Measurements from ENCODE around the gene PINK1. TPM values are rescaled to one million over a fixed set of nuclear protein-coding genes. Genes with fewer than 3 reads are reported as not detected.

Gene PINK1
- total and polyA plus RNA-seq, 2 experiments from 2014 or later, result 73.2 to 96.4 TPM

DNA sequence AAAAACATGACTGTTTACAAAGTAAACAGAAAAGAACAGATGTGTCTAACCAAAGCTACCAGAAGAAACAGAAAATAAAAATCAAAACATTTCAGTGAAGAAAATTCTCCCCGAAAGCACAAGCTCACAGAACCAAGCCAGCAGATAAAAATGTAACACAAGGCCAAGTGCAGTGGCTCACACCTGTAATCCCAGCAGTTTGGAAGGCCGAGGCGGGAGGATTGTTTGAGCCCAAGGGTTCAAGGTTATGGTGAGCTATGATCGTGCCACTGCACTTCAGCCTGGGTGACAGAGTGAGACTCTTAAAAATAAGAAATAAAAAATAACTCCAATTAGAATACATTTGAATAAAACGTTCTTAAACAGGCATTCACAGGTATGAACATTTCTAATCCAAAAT, 47.0 kb downstream of the PINK1 start:
- H2AFZ ChIP-seq, result no peak overlapping the region
- 81% methylated on average over 5 of the region's 5 CpGs for WGBS (ENCODE audit: low lambda C conversion rate, missing lambda C conversion rate)

DNA sequence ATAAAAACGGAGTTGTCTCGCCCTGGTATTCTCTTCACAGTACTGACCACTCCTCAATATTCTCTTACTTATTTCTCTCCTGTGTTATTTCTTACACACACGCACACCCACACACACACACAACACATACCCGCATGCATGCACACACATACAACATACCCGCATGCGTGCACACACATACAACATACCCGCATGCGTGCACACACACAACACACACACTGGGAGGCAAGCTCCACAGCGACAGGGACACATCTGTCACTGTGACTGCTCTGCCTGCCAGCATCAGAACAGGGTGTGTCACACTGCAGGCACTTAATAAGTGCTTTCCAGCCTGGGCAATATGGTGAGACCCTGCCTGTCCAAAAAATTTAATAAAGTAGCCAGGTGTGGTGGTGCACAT, 48.7 kb downstream of the PINK1 start:
- H2AFZ ChIP-seq, result no peak overlapping the region
- 95% methylated on average over 9 of the region's 9 CpGs for WGBS (ENCODE audit: low lambda C conversion rate, missing lambda C conversion rate)
- no peaks in the 10 kb centered on the region for H3K27me3 ChIP-seq
- DNase-seq (ENCODE audit: low spot score), result no peak
- H3K4me2 ChIP-seq, result no peak overlapping the region
- no peaks in the 10 kb centered on the region for H4K20me1 ChIP-seq (ENCODE audit: insufficient read depth, poor library complexity, severe bottlenecking)
- no peaks in the 10 kb centered on the region for H3K9me2 ChIP-seq (replicated peaks; ENCODE audit: insufficient read depth)
- H3K9me3 ChIP-seq (ENCODE audit: low read depth), result no peaks in the 10 kb centered on the region
- H3K36me3 ChIP-seq (replicated peaks; ENCODE audit: insufficient read depth, low read depth), result no peaks in the 10 kb centered on the region
- H3K79me2 ChIP-seq, result no peaks in the 10 kb centered on the region
- H3K4me1 ChIP-seq (ENCODE audit: insufficient read depth), result no peaks in the 10 kb centered on the region
- no peak overlapping the region for H3K27ac ChIP-seq
- TF ChIP-seq EZH2 (IDR thresholded peaks at IDR 0.05; ENCODE audit: borderline replicate concordance) (no peak), EZH2phosphoT487 (IDR thresholded peaks at IDR 0.05; ENCODE audit: low read depth, severe bottlenecking, unreplicated experiment) (no peak)
- TF ChIP-seq, protein P1, sequence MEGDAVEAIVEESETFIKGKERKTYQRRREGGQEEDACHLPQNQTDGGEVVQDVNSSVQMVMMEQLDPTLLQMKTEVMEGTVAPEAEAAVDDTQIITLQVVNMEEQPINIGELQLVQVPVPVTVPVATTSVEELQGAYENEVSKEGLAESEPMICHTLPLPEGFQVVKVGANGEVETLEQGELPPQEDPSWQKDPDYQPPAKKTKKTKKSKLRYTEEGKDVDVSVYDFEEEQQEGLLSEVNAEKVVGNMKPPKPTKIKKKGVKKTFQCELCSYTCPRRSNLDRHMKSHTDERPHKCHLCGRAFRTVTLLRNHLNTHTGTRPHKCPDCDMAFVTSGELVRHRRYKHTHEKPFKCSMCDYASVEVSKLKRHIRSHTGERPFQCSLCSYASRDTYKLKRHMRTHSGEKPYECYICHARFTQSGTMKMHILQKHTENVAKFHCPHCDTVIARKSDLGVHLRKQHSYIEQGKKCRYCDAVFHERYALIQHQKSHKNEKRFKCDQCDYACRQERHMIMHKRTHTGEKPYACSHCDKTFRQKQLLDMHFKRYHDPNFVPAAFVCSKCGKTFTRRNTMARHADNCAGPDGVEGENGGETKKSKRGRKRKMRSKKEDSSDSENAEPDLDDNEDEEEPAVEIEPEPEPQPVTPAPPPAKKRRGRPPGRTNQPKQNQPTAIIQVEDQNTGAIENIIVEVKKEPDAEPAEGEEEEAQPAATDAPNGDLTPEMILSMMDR (IDR thresholded peaks at IDR 0.05; ENCODE audit: poor library complexity), result no peak
- H3K4me3 ChIP-seq, result no peak overlapping the region

More for the DNA sequence above, 47.0 kb downstream of the PINK1 start:
- no peaks in the 10 kb centered on the region for H3K79me2 ChIP-seq
- H3K27me3 ChIP-seq, result no peaks in the 10 kb centered on the region
- no peaks in the 10 kb centered on the region for H3K9me3 ChIP-seq (ENCODE audit: low read depth)
- H3K27ac ChIP-seq, result no peak overlapping the region
- H3K4me2 ChIP-seq, result no peak overlapping the region
- H4K20me1 ChIP-seq (ENCODE audit: insufficient read depth, poor library complexity, severe bottlenecking), result no peaks in the 10 kb centered on the region
- no peaks in the 10 kb centered on the region for H3K9me2 ChIP-seq (replicated peaks; ENCODE audit: insufficient read depth)
- H3K36me3 ChIP-seq (replicated peaks; ENCODE audit: insufficient read depth, low read depth), result no peaks in the 10 kb centered on the region
- DNase-seq (ENCODE audit: low spot score), result no peak
- TF ChIP-seq, protein P1 (IDR thresholded peaks at IDR 0.05; ENCODE audit: poor library complexity), result no peak
- TF ChIP-seq EZH2 (IDR thresholded peaks at IDR 0.05; ENCODE audit: borderline replicate concordance) (no peak), EZH2phosphoT487 (IDR thresholded peaks at IDR 0.05; ENCODE audit: low read depth, severe bottlenecking, unreplicated experiment) (no peak)
- no peak overlapping the region for H3K4me3 ChIP-seq
- H3K4me1 ChIP-seq (ENCODE audit: insufficient read depth), result no peaks in the 10 kb centered on the region

DNA sequence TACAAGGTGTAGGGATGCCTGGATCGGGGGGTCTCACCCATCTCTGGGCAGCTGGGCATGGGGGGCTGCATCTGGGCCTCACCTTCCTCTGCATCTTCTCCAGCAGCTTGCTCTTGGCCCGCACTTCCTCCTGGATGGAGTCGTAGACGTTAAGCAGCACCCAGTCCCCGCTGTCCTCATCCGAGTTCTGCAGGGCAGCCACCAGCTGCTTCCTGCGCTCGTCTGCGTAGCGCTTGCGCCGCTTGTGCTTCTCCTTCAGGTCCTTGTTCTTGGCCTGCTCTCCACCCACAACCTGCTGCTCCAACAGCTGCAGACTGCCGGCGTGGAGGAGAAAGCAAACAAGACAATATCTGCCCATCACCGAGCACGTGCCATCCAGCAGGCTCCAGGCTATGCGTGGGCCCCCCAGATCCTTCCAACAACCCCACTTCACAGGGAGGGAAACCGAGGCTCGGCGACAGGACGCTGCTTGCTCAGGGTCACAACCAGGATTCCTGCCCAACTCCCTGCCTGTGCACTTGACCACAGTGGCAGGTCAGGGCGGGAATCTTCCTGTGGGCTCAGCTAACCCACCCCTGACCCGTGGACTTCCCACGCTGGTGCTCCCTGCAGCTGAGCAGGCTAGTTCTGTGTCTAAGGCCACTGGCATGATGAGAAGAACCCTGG, 49.4 kb downstream of the PINK1 start:
- H3K79me2 ChIP-seq, result no peaks in the 10 kb centered on the region
- 89% methylated on average over 23 of the region's 24 CpGs for WGBS (ENCODE audit: low lambda C conversion rate, missing lambda C conversion rate)
- no peak overlapping the region for H3K4me3 ChIP-seq
- no peaks in the 10 kb centered on the region for H4K20me1 ChIP-seq (ENCODE audit: insufficient read depth, poor library complexity, severe bottlenecking)
- no peaks in the 10 kb centered on the region for H3K9me2 ChIP-seq (replicated peaks; ENCODE audit: insufficient read depth)
- no peak overlapping the region for H2AFZ ChIP-seq
- TF ChIP-seq EZH2 (IDR thresholded peaks at IDR 0.05; ENCODE audit: borderline replicate concordance) (no peak), EZH2phosphoT487 (IDR thresholded peaks at IDR 0.05; ENCODE audit: low read depth, severe bottlenecking, unreplicated experiment) (no peak)
- TF ChIP-seq, protein P1 (IDR thresholded peaks at IDR 0.05; ENCODE audit: poor library complexity), result no peak
- no peaks in the 10 kb centered on the region for H3K9me3 ChIP-seq (ENCODE audit: low read depth)
- H3K4me2 ChIP-seq, result no peak overlapping the region
- H3K36me3 ChIP-seq (replicated peaks; ENCODE audit: insufficient read depth, low read depth), result no peaks in the 10 kb centered on the region
- H3K27ac ChIP-seq, result no peak overlapping the region
- H3K27me3 ChIP-seq, result no peaks in the 10 kb centered on the region
- DNase-seq (ENCODE audit: low spot score), result no peak
- H3K4me1 ChIP-seq (ENCODE audit: insufficient read depth), result no peaks in the 10 kb centered on the region
